Muscle of back (tissue), 11 donors: ENCODE results near the gene TSPEAR. TPM values are rescaled to one million over a fixed set of nuclear protein-coding genes. Genes with fewer than 3 reads are reported as not detected.

Experiments
- DNase-seq, 3 donors: peaks; one replicate each; pipeline versions ENCODE4 v3.0.0 to v3.0.0-alpha.2; 2013
- polyA plus RNA-seq, 10 donors: library from polyadenylated mRNA; unstranded; fragments of 120-200 nt; gene quantifications; one replicate each; pipeline ENCODE4 v1.2.1, GENCODE V29; 2013; ENCODE audit not compliant: insufficient read length in 10 of 10

Gene TSPEAR
- polyA plus RNA-seq, 10 donors: 0.10 to 3.2 (median 0.22) TPM; not detected in 1

- DNase-seq: no peak
Measured at GRCh38 chr21:44741921-44742320, 30.5 kb upstream of the TSPEAR start.

GRCh38 chr21:44740742-44741141 lies 29.4 kb upstream of the TSPEAR start:
- no peak for DNase-seq

- DNase-seq: no peak
Measured at GRCh38 chr21:44739316-44739715, 27.9 kb upstream of the TSPEAR start.

- DNase-seq: no peak
Measured at GRCh38 chr21:44738621-44739020, 27.2 kb upstream of the TSPEAR start.

- peak in 1 of 3 donors; percentile 44 for DNase-seq
Measured at GRCh38 chr21:44737706-44738354, 26.5 kb upstream of the TSPEAR start.

GRCh38 chr21:44736291-44737004 lies 25.1 kb upstream of the TSPEAR start:
- DNase-seq: no peak

- no peak for DNase-seq
Measured at GRCh38 chr21:44735821-44736220, 24.4 kb upstream of the TSPEAR start.

- DNase-seq: no peak
Measured at GRCh38 chr21:44734841-44735240, 23.5 kb upstream of the TSPEAR start.

- no peak for DNase-seq
Measured at GRCh38 chr21:44734026-44734745, 22.8 kb upstream of the TSPEAR start.

GRCh38 chr21:44732956-44733355 lies 21.6 kb upstream of the TSPEAR start:
- no peak for DNase-seq

- no peak for DNase-seq
Measured at GRCh38 chr21:44732263-44732662, 20.9 kb upstream of the TSPEAR start.

GRCh38 chr21:44730951-44731579 lies 19.7 kb upstream of the TSPEAR start:
- DNase-seq: no peak

- DNase-seq: no peak
Measured at GRCh38 chr21:44730028-44730395, 18.6 kb upstream of the TSPEAR start.

- no peak for DNase-seq
Measured at GRCh38 chr21:44729336-44730027, 18.1 kb upstream of the TSPEAR start.

- no peak for DNase-seq
Measured at GRCh38 chr21:44728716-44729115, 17.3 kb upstream of the TSPEAR start.

- DNase-seq: no peak
Measured at GRCh38 chr21:44727757-44728156, 16.4 kb upstream of the TSPEAR start.

GRCh38 chr21:44727321-44727720 lies 15.9 kb upstream of the TSPEAR start:
- DNase-seq: no peak

- DNase-seq: no peak
Measured at GRCh38 chr21:44726826-44727225, 15.5 kb upstream of the TSPEAR start.

- DNase-seq: no peak
Measured at GRCh38 chr21:44724926-44725325, 13.6 kb upstream of the TSPEAR start.

- DNase-seq: no peak
Measured at GRCh38 chr21:44724196-44724595, 12.8 kb upstream of the TSPEAR start.

- peak in 2 of 3 donors; percentile 16 to 56 for DNase-seq
Measured at GRCh38 chr21:44723177-44724131, 12.1 kb upstream of the TSPEAR start.
